Measurements from ENCODE around the gene TPPP.

Gene TPPP

GRCh38 chr5:664343-664993 lies 28.7 kb downstream of the TPPP start:
- DNase-seq = no peak

- DNase-seq = no peak
Observed at GRCh38 chr5:663436-664342, 29.5 kb downstream of the TPPP start.

GRCh38 chr5:662751-663435 lies 30.3 kb downstream of the TPPP start:
- no peak for DNase-seq

DNA sequence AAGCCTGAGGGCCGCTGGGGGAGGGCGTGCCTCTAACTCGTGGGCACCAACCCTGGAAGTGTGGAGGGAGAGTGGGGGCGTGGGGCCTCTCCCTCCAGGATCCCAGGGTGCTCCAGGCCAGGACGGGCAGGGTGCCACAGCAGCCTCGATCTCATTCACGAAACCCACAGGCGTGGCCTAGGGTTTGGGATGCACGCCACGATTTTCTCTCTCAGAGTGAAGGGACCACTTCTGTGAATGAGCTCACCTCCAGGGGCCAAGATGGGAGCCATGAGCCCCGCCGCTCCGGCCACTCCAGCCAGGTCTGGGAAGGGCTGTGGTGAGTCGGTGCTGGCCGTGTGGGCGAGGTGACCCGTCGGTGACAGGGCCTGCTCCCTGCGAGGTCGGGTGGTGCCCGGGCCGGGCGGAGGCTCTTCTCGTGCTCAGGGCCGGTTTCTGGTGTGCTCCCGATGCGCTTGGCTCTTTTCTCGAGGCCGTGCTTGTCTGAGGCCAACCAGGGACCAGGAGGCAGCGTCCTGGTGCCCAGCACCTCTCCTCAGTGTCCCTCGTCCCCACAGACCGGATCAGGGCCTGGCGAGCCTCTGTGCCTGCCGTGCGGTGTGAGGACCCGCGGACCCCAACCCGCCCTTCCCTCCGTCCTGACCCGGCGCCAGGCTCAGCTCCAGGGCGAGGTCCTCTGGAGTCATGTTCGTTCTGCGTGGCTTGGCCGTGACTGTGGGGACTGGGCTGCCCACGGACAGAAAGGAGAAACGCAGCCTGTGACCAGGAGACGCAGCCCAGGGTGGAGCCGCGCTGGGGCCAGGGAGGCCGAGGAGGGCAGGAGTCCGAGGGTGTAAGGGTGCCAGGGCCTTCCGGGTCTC lies 31.0 kb downstream of the TPPP start:
- DNase-seq = no peak

- DNase-seq = no peak
Observed at GRCh38 chr5:660491-661030, 32.6 kb downstream of the TPPP start.

DNA sequence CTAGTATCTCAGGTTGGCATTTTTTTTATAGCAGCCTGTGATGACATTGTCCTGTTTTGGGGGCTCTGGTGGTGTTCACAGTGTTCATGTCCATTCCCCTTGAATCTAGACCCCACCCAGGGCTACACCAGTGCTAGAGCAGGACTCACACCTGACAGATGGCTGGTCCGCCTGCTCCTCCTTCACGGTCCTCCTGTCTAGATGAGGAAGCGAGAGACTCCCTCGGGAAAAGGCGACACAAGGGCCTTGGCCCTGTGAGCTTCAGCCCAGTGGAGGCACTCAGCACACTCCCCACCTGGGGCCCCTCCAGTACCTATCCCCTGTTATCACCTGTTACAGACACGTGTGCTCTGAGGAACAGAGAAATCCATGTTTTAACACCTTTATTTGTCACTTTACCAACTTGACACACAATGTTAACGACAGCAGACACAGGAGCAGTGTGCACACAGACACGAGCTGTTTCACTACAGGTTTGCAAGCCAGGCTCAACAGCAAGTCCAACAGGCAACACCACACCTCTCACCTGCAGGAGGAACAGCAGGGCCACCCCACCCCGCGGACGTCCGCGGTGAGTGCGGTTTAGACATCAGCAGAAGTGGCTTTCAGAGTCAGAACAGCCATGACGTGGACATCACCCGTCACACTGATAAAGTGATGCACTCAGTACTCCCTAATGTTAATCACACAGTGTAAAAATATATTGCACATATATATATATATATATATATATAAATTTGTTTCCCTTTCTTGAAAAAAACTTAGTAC lies 33.5 kb downstream of the TPPP start:
- no peak for DNase-seq

GRCh38 chr5:658103-658502 lies 35.0 kb downstream of the TPPP start:
- DNase-seq = no peak

DNA sequence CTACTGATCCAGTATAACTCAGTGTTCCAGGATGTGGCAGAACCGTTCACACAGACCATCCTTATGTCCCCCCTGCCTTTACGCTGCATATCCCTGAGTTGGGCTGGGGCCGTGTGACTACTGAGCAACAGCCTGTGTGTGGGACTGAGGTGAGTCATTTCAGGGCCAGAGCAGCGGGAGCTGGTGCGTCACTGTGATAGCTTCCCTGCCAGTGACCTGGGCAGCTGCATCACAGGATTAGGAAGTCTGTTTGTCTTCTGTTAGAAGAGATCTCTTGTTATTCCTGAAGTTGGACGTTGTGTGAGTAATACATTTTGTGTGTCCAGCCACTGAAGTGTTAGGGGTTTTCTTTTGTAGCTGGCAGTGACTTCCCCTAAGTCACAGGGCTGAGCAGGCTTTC lies 35.6 kb downstream of the TPPP start:
- no peak for DNase-seq

- DNase-seq = no peak
Observed at GRCh38 chr5:655406-655805, 37.7 kb downstream of the TPPP start.

DNA sequence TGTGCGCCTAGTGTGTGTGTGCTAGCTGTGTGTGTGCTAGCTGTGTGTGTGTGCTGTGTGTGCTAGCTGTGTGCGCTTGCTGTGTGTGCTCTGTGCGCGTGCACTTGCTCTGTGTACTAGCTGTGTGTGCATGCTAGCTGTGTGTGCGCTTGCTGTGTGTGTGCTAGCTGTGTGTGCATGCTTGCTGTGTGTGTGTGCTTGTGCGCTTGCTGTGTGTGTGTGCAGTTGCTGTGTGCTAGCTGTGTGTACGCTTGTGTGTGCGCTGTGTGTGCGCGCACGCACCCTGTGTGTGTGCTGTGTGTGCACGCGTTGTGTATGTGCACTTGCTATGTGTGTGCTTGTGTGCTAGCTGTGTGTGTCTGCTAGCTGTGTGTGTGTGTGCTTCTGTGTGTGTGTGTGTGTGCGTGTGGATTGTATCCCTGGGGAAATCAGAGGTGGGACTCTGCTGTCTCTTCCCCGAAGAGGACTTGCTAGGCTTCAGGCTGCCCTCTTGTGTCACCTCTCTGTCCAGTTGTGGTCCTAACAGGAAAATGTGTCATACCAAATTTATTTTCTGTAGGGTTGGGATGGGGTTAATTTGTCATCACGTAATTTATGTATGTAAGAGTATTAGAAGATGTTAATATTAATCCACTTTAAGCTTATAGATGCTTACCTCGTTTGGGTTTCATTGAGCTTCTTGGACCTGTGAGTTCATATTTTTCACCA lies 38.9 kb downstream of the TPPP start:
- no peak for DNase-seq

- no peak for DNase-seq
Observed at GRCh38 chr5:652773-653350, 40.3 kb downstream of the TPPP start.

DNA sequence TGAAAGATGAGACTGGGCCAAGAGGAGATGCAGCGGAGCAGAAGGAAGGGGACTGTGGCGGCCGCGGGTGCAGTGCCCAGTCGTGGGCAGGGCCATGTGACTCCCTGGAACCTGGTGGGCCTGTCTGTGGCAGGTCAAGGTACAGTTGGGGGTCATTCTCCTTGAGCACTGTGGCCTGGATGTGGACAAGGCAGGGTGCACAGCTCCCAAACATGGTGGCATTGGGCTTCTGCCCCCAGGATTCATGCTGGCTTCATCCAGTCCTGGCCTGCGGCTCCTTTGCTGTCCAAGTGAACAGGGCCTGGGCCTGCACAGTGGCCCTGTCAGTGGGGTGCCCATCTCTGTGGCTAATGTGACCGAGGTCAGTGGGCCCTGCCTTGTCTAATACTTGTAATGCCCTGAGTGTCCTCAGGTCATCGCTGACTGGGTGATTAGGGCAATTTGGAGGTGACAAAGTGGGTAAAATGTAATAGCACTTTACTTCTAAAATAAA lies 41.1 kb downstream of the TPPP start:
- no peak for DNase-seq

DNA sequence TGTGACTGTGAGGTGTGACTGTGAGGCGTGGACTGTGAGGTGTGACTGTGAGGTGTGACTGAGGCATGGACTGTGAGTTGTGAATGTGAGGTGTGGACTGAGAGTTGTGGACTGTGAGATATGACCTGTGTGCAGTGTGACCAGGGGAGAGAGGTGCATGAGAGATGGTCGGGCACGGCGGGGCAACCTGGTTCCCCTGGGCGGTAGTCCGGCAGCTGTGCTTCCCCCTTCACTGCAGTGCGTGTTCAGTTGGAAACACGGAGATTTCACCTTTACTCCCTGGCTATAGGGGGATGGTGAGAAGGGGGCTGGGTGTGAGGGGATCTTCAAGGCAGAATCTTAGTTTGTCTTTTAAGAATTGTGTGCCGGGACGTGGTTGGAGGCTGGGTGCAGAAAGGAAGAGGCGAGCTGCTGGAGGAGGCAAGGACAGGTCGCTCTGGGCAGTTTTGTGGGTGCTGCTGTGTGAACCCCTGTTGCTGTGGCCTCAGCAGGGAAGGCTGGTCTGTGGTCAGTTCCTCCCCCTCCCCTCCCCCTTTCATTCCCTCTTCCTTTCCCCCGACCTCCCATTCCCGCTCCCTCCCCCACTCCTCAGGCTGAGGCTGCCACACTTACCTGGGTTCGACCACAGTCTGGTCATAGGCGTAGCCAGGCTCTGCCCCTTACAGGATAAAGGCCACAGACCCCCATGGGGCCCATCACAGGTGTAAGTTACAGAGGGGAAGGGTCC lies 41.7 kb downstream of the TPPP start:
- DNase-seq = no peak

DNA sequence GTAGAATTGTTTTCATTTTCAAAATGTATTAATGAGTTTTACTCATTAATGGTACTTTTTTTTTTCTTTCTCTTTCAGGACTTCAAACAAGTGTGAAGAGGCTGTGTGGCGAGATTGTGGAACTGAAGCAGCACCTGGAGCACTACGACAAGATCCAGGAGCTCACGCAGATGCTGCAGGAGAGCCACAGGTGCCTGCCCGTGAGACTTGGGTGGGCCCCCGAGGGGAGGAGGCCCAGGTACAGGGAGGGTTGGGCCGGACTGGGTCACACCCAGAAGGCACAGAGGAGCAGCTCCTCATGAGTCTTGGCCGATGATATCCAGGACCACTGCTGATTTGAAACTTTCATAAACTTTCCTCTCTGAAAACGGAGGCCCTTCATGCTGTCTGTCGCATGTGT lies 45.4 kb downstream of the TPPP start:
- no peak for DNase-seq

DNA sequence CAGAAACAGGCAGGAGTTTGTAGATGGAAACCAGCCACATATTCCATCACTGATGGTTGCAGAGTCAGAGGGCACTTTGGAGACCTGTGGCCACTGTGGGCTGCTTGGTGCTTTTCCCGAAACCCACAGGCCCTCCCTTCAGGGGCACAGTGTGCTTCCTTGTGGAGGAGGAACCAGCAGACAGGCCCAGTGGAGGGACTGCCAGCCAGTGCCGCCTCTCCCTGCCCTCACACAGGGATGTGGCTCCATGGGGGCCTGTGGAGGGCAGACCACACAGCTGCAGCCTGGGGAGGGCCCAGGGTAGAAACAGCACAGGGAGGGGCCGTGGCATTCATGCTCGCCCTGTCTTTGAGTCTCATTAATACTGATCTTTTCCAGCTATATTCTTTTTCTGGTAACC lies 45.8 kb downstream of the TPPP start:
- DNase-seq = no peak

DNA sequence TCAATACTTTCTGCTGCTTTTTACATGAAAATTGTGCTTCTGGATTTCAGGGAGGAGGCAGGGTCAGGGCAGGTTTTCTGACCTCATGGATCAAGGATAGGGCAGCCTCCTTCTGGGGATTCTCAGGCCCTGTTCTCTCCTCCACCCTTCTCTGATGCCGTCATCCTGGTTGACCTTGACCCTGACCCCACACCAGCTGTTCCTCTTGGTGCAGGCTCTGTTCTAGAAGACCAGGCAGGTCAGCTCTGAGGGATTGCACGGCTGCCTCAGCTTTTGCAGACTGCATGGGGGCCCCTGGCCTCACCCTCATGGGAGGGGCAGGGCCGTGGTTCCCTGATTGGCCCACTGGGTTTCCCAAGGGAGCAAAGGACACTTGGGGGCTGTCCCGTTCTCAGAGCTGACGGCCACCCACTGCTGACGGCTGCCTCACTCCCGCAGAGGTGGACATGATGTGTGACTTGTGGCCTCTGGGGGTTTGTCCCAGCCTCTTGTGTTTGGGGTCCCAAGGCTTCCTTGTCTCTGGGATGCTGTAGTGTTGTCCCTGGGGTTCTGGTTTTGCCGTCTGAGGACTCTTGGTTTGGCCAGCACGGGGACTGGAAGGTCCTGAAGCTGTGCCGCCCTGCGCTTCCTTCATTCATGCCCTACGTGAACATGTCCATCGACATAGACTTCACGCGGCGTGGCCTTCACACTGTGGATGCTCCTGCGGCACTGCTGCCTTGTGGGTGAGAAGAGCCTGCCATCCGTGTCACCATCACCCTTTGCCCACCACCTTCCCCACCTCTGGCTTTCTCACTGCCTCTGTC lies 46.6 kb downstream of the TPPP start:
- no peak for DNase-seq

DNA sequence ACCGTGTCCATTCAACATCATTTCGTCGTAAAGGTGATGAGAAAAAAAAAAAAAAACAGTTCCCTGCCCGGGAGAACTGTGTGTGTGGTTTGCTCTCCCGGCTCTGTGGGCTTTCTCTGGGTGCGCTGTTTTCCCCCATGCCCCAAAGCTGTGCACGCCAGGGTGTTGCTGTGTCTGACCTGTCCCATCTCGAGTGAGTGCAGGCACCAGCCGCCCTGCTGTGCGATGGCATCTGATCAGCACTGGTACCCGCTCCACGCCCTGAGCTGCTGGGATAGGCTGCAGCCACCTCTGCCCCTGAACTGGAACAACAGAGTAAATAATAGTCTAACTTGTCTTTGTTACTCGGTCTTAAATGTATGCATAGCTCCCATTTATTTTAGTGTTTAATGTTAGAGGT lies 47.7 kb downstream of the TPPP start:
- no peak for DNase-seq

- DNase-seq = no peak
Observed at GRCh38 chr5:644971-645370, 48.2 kb downstream of the TPPP start.

- DNase-seq = no peak
Observed at GRCh38 chr5:644509-644908, 48.6 kb downstream of the TPPP start.
